ENCODE results near the gene OR6Y1. TPM values are rescaled to one million over a fixed set of nuclear protein-coding genes. Genes with fewer than 3 reads are reported as not detected.

OR6Y1 gene
- total RNA-seq, 2 donors from 2014 or later: not detected

DNA sequence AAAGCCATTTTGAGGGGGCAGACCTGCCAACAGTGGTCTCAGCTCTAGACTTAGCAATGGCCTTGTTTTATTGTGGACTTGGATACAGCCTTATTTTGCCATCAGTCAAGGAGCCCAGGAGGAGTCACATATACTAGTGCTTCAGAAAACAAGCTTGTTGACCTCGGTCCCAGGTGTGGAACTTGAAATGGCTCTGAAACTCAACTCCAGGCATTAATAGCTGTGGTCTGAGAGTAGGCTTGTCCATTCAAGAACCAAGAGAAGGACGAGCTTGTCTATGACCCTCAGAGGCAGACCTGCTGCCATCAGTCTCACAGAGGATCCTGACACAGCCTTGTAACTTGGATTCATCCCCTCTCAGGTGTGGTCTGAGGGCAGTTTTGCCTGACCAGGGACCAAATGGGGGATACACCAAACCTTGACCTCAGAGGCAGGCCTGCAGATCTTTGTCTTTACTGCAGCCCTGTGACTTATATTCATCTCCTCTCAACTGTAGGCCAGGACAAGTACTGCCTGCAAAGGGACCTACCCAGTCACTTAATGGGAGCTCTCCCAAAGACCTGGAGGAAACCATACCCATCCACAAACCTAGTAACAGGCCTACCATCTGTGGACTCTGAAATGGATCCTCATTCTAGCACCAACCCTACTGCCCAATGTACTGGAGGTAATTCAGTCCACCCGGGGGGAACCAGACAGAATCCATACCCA, 33.1 kb downstream of the OR6Y1 start:
- no peaks in the 10 kb centered on the region for H3K4me1 ChIP-seq
- no peak overlapping the region for H3K27ac ChIP-seq
- H3K36me3 ChIP-seq: no peaks in the 10 kb centered on the region
- no peaks in the 10 kb centered on the region for H3K27me3 ChIP-seq
- DNase-seq (ENCODE audit: low spot score): no peak
- H3K4me3 ChIP-seq: no peak overlapping the region
- no peaks in the 10 kb centered on the region for H3K9me3 ChIP-seq
- TF ChIP-seq, protein P1, sequence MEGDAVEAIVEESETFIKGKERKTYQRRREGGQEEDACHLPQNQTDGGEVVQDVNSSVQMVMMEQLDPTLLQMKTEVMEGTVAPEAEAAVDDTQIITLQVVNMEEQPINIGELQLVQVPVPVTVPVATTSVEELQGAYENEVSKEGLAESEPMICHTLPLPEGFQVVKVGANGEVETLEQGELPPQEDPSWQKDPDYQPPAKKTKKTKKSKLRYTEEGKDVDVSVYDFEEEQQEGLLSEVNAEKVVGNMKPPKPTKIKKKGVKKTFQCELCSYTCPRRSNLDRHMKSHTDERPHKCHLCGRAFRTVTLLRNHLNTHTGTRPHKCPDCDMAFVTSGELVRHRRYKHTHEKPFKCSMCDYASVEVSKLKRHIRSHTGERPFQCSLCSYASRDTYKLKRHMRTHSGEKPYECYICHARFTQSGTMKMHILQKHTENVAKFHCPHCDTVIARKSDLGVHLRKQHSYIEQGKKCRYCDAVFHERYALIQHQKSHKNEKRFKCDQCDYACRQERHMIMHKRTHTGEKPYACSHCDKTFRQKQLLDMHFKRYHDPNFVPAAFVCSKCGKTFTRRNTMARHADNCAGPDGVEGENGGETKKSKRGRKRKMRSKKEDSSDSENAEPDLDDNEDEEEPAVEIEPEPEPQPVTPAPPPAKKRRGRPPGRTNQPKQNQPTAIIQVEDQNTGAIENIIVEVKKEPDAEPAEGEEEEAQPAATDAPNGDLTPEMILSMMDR (IDR thresholded peaks at IDR 0.05): no peak

DNA sequence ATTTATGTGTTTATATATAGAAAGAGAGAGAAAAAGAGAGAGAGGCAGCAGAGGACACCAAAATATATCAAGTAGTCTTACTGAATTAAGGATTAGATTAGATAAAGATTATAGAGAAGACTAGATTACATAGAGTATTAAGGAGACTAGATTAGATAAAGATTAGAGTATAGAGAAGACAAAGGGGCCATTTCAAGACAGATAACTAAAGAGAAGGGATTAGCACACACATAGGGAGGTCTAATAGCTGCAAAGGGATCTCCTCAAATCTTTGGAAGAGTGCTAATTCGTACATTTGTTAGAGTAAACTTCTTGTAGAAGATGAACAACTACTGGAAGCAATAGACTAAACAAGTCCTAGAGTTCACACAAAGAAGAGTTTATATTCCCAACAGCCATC, 34.2 kb downstream of the OR6Y1 start:
- H3K4me1 ChIP-seq: no peaks in the 10 kb centered on the region
- H3K36me3 ChIP-seq: no peaks in the 10 kb centered on the region
- no peaks in the 10 kb centered on the region for H3K27me3 ChIP-seq
- no peaks in the 10 kb centered on the region for H3K9me3 ChIP-seq
- H3K27ac ChIP-seq: no peak overlapping the region
- no peak for DNase-seq (ENCODE audit: low spot score)
- TF ChIP-seq, protein P1 (IDR thresholded peaks at IDR 0.05): no peak
- H3K4me3 ChIP-seq: no peak overlapping the region

DNA sequence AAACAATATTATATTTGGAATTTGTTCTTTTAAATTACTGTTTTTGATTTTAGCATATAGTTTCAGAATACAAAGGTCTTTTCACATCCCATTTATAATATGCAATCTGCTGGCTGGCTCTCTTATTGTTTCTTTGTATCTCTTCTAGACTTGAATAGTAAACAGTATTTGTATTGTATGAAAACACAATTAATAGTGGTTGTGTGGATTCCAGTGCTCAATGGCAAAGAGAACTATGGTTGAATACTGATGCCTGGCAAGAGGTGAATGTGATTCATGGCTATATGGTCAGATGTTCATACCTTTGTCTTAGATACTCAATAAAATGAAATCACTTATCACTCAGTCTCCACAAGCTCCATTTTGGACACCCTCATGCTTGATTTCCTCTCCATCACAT, 37.2 kb downstream of the OR6Y1 start:
- TF ChIP-seq, protein P1 (IDR thresholded peaks at IDR 0.05): no peak
- no peak overlapping the region for H3K27ac ChIP-seq
- no peak for DNase-seq (ENCODE audit: low spot score)

DNA sequence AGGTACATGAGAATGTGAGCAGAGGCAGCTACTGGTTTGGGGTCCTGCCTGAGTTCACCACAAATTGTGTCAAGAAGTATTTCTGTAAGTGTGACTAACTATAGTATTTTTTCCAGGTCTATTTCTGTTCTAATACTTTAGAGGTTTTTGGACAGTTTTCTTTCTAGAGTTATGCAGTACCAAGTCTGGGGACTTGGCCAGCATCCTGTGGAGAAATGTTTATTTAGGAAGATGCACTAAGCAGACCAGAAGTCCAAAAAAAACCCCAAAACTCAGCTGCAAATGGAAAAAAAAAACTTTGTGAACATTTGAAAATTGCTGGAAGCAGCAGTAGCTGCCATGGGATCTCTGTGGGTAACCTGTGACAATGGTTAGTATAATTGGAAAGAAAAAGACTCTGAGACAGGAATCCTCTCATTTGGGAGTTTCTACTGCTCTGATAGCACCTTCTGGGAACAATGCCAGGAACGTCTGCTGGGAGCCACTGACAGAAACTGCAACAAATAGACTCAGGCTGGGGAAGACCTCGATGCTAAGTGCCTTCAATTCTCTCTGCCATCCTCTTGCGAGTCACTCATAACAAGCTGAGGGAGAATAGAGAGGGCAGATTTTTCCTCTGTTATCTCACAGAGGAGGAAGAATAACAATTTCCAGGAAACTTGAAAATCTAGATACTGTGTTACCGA, 44.6 kb downstream of the OR6Y1 start:
- TF ChIP-seq, protein P1 (IDR thresholded peaks at IDR 0.05): no peak
- DNase-seq (ENCODE audit: low spot score): no peak
- H3K27ac ChIP-seq: no peak overlapping the region

More for the DNA sequence above, 37.2 kb downstream of the OR6Y1 start:
- Histone ChIP-seq H3K9me3 (no peaks in the 10 kb centered on the region), H3K27me3 (no peaks in the 10 kb centered on the region), H3K4me3 (no peak overlapping the region), H3K36me3 (no peaks in the 10 kb centered on the region), H3K4me1 (no peaks in the 10 kb centered on the region)

GRCh38 chr1:158507511-158507910, 46.7 kb downstream of the OR6Y1 start:
- H3K4me3 ChIP-seq: no peak overlapping the region
- H3K27ac ChIP-seq: no peak overlapping the region
- DNase-seq (ENCODE audit: low spot score): no peak
- H3K4me1 ChIP-seq: no peaks in the 10 kb centered on the region
- H3K9me3 ChIP-seq: no peaks in the 10 kb centered on the region
- H3K36me3 ChIP-seq: no peaks in the 10 kb centered on the region
- no peaks in the 10 kb centered on the region for H3K27me3 ChIP-seq
- TF ChIP-seq, protein P1 (IDR thresholded peaks at IDR 0.05): no peak

More for the DNA sequence above, 44.6 kb downstream of the OR6Y1 start:
- H3K4me1 ChIP-seq: no peaks in the 10 kb centered on the region
- H3K27me3 ChIP-seq: no peaks in the 10 kb centered on the region
- H3K36me3 ChIP-seq: no peaks in the 10 kb centered on the region
- H3K9me3 ChIP-seq: no peaks in the 10 kb centered on the region
- no peak overlapping the region for H3K4me3 ChIP-seq
